Stimulated activated CD4-positive, alpha-beta T cell treated with anti-CD3 and anti-CD28 coated beads, Interleukin-2, amount 100 ng/mL, for 4 hours (primary cell): Measurements from ENCODE around the gene ARSD.
A peak's percentile ranks its signal among the peaks of the same experiment; 100 is the strongest.
"Not testable (repeated sequence)": the region's sequence is repeated elsewhere in the genome, so short reads cannot be mapped to it uniquely, and the experiment has no call there.

Experiments used
- DNase-seq: peaks from one replicate; pipeline ENCODE4 v3.0.0-alpha.2; 2020; ENCODE audit warnings: low read depth

Gene ARSD, protein sequence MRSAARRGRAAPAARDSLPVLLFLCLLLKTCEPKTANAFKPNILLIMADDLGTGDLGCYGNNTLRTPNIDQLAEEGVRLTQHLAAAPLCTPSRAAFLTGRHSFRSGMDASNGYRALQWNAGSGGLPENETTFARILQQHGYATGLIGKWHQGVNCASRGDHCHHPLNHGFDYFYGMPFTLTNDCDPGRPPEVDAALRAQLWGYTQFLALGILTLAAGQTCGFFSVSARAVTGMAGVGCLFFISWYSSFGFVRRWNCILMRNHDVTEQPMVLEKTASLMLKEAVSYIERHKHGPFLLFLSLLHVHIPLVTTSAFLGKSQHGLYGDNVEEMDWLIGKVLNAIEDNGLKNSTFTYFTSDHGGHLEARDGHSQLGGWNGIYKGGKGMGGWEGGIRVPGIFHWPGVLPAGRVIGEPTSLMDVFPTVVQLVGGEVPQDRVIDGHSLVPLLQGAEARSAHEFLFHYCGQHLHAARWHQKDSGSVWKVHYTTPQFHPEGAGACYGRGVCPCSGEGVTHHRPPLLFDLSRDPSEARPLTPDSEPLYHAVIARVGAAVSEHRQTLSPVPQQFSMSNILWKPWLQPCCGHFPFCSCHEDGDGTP

GRCh38 chrX:2928583-2929434, at the start of gene ARSD:
Gene ARSD (minus strand): TSS chrX:2929339. CDS start chrX:2929275, 64 bp downstream.
- peak; percentile 0 for DNase-seq

GRCh38 chrX:2978639-2979038, 49.5 kb upstream of the ARSD start:
- not testable (repeated sequence) for DNase-seq

DNA sequence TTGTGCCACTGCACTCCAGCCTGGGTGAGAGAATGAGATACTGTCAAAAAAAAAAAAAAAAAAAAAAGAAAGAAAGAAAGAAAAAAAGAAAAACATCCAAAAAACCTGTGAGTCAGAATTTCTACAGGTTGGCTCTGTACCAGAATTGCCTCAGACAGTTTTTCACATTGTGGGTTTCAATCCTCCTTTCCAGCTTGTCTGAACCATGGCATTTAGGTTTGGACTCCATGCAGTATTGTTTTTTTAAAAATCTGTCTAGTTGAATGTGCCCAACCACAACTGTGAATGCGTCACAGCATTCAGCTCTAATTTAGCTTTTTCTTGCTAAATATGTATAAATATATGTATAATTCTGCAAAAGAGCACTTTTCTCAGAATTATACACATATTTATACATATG, 45.8 kb upstream of the ARSD start:
- no peak for DNase-seq

- DNase-seq, result no peak
Observed at GRCh38 chrX:2972391-2972790, 43.3 kb upstream of the ARSD start.

- no peak for DNase-seq
Observed at GRCh38 chrX:2969021-2969420, 39.9 kb upstream of the ARSD start.

DNA sequence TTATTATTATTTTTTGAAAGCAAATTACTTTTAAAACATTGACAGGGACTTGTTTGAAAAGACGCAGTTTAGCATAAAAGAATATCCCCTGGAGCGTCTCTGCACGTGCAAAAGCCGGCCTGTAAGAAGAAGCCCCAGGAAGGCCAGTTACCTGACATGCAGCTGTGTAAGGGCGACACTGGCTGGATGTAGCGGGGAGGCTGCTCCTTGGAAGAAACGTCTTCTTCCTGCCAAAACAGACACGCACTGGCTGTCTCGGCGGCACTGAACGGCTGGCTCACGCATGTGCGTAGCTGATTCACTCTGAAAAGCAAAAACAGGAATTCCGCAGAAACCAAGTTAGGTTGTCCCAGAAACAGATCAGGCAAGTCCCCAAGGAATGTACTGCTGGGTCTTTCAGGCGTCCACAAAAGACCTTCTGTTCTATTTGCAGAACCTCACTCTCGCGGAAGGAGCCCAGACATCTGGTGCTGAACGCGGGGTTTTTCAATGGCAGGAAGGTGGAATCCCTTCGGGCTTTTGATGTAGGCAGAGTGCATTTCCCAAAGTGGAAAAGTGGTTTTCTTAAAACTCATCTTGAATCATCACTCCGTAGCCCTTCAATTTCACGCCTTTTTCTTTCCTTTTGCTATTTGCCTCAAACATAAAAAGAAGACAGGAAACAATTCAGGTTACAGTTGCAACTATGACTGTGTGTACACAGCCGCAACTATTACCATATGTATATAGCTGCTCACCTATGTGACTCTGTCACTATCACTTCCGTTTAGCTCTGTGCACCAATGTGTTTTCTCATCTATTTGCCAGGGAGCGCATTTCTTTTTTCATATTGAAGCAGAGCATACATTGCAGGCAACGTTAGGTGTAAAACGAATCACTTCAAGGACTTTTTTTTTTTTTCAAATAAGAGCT, 39.1 kb upstream of the ARSD start:
- no peak for DNase-seq

DNA sequence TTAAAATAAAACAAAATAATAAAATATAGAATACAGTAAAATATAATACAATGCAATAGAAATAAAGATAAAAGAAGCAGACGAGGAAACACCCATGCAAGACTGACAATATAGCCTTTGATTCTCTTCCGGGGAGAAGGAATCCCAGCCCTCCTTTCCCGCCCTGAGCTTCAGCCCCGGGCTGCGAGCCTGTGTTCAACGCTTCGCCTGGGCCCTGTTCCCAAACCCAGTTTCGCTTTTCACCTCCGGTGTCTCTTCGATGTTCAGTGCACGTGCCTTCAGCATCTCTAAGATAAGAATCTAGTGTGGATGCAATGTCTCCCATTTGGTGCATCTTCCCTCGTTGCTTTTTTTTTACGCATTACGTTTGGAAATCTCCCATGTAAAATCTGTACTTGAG, 38.4 kb upstream of the ARSD start:
- no peak for DNase-seq

DNA sequence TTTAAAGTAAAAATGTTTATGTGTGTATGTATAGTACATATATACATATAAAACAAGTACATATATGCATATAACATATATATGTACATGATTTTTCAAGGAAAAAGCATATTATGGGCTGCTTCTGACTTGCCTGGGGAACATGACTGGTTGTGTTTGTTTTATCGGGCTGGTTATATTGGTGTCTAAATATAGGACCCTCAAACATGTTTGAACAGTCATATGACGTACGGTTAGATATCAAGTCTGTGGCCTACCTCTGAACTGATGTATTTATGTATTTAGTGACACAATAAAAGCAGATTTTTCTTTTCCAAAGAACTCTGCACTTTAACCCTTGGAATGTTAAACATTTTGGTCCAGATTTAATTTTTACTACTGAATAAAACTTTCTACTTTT, 37.9 kb upstream of the ARSD start:
- DNase-seq, result no peak

DNA sequence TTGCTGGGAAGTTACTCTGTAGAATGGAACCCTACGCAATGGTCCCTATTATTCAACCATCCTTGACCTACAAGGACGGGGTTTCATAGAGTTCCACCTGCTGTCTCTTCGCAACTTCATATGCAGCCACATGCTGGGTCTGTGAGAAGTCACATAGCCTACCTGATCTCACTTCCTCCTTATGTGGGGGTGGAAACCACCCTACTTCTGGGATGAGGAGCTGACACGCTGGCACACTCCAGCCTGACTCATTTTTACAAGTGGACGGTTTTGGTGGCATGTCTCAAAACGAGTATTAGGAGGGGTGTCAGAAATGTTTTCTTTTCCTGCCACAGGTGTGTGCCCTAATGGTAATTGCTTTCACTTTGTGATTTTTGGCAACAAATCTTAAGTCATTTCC, 36.8 kb upstream of the ARSD start:
- no peak for DNase-seq

DNA sequence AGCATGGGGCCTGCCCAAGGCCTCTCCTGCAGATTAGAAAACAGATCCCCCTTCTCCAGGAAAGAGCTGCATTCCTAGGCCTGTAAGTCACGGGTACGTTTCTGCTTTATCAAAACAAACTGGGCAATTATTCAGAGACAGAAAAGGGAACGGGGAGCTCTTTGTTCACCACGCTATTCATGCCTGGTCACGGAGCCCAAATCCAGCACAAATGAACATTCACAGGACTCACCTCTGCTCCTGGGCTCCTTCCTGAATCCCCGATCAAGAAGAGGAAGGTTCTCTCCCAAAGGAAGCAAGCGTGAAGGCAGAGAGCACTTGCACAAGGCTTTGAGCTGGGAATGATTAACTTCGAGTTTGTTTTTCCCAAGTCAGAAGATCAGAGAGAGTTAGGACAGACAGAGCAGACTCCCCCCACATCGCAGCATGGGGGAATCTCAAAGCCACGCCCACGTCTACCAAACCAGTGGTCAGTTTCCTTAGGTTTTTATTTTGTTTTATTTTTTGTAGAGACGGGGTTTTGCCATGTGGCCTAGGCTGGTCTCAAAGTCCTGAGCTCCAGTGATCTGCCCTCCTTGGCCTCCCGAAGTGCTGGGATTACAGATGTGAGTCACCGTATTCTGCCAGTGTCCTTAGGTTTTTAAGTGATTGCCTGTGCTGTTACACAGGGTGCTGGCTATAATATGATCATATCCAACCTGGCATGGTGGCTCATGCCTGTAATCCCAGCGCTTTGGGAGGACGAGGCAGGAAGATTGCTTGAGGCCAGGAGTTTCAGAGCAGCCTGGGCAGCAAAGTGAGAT, 35.1 kb upstream of the ARSD start:
- not testable (repeated sequence) for DNase-seq

- DNase-seq, result not testable (repeated sequence)
Observed at GRCh38 chrX:2963449-2963848, 34.3 kb upstream of the ARSD start.

GRCh38 chrX:2962381-2962780, 33.2 kb upstream of the ARSD start:
- no peak for DNase-seq

DNA sequence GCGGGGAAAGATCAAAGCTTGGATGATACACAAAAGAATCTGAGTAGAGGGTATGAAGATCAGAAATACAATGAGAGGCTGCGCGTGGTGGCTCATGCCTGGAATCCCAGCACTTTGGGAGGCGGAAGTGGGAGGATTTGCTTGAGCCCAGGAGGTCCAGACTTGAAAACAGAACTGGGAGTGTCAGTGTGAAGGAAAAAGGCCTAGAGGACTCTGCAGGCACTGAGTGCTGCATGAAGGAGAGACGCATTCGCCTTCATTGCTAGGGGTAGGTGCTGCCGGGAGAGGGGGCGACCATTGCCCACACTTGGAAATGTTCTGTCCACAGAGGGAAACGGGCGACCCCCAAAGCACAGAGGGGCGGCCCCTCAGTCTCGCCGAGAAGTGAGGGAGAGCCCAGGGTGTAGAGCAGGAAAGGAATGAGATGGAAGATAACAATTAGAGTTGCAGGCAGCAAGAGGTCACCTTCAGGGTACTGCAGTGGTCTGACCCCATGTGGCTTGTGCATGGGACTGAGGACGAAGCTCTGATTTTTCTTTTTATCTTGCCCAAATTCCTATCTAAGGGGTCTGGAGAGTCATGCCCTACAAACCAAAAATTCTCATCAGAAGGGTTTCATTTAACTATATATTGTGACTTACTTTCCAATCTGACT, 31.8 kb upstream of the ARSD start:
- DNase-seq, result no peak

DNA sequence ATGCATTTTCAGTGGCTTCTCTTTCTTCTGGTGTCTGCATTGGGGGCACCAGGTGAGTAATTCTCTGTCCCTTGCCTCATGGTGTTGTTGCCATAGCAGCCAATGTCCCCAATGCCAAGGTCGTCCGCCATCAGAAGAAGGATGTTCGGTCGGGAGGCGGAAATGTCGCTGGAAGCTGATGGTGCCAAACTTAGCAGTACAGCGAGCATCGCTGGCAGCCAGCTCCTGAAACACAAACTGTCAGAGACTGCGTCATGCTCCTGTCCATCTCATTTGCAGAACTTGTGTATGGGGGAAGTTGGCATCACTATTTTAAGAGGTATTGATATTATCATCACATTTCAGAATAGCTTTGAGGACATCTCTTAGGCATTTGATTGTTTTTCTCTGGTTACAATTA, 29.1 kb upstream of the ARSD start:
- no peak for DNase-seq

GRCh38 chrX:2955838-2956237, 26.7 kb upstream of the ARSD start:
- no peak for DNase-seq

GRCh38 chrX:2955281-2955680, 26.1 kb upstream of the ARSD start:
- DNase-seq, result no peak

DNA sequence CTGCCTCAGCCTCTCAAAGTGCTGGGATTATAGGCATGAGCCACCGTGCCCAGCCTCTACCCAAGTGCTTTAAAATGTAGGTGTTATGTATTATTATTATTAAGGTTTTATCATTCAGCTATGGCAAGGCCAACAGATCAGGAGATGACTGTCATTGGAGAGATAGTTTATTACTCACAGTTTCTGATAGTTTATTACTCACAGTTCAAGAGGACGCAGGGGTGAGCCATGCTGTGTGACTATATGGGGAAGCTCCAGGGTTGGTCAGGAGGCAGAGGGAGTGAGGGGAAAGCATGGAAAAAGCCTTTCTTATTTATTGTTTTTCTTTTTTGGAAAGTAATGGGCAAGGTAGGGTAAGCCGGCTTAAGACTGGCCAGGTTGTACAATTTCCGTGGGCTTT, 25.4 kb upstream of the ARSD start:
- no peak for DNase-seq

DNA sequence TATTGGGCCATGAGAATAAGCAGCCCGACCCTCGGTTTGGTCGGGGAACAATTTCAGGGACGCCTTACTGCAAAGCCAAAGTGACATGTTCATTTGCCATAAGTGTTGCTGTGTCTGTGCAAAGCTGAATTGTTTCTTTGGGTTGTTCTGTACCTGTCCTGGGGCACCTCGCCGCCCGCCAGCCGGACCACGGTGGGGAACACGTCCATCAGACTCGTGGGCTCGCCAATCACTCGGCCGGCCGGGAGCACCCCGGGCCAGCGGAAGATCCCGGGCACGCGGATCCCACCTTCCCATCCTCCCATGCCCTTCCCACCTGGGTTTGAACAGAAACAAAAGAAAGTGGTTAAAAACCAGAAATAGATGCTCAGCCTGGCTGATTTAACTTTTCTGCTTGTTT, 8.8 kb upstream of the ARSD start:
- not testable (repeated sequence) for DNase-seq

- DNase-seq, result no peak
Observed at GRCh38 chrX:2934715-2935710, 5.9 kb upstream of the ARSD start.
